Stimulated activated CD8-positive, alpha-beta memory T cell treated with anti-CD3 and anti-CD28 coated beads, Interleukin-15, amount 100 ng/mL, for 48 hours (primary cell): ENCODE measurements around the gene UBALD2.
"Not testable (repeated sequence)": the region's sequence is repeated elsewhere in the genome, so short reads cannot be mapped to it uniquely, and the experiment has no call there.

Experiments used
- DNase-seq, 2 donors: peaks; one replicate each; pipeline ENCODE4 v3.0.0-alpha.2; 2020; ENCODE audit warnings: low read depth in 2 of 2

UBALD2 gene

DNA sequence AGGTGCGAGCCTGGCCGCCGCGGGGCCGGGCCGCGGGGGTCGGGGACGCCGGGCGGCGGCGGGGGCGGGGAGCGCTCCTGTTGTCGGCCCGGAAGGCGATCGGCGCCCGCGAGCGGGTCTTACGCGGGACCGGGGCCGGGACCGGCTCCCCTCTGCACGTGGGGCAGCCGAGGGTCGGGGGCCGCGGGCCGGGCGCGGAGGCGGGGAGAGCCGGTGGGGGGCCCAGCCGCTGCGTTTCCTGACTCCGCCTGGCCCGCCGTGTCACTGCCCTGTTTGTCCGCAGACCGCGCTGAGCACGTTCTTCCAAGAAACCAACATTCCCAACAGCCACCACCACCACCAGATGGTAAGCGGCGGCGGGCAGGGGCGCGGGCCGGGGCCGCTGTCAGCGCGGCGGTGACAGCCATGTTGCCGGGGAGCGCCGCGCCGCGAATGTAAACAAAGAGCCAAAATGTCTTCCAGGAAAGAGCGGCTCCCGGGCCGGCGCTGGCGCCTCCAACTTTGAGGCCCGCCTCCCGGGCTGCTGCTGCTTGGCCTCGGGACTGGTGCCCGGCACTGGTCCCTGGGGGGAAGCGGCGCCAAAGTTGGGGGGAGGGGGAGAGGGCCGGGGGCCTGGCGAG is 586 bp downstream of the UBALD2 start:
- DNase-seq, result peak in 1 of 2 donors; percentile 44

DNA sequence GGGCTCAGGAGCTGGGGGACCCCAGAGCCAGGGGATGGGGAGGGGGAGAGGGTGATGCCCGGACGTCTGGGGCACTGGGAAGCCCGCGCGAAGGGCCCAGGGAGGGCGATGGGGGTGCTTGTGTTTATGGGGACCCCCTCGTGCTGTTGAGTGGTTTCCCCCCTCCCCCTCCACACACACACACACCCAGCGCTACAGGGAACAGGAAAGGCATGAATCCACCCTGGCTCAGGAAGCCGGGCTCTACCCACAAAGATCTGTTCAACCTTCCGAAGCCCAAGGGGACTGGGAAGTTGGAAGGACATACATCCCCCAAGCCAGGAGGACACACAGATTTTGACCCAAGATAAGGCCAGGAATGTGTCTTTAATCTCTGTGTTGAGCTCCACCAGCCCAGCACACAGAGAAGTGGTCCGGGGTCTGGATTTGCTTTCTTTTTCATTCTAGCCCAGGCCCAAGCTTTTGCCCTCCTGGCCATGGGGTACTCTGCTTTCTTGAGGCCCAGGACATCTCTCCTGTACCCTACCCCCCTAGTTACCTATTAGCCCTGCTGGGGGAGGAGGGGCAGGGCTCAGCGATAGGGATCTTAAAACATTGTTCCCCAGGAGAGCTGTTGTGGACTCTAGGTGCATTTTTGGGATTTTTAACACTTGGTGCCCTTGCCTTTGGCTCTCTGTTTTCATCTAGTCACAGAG is 1.2 kb downstream of the UBALD2 start:
- DNase-seq, result no peak

DNA sequence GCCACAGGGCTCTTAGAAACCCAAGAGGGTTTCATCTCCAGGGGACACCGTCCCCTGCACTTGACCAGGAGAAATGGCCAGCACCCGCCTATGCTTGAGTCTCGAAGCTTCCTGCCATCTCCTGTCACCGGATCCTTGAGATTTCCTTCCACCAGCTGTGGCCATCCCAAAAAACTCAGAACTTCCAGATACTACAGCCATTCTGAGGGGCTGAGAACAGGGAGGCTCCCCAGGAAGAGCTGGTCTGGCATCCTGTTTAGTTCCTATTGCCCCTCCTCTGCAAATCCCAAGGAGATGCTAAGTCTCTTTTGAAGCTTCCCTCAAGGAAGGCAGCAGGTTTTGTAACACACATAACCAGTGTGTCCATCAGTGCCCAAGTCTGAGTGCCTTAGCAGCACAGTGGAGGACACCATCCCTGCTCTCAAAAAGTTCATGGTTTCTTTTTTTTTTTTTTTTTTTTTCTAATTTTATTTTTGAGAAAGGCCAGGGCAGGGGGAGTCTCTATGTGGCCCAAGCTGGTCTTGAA is 2.0 kb downstream of the UBALD2 start:
- DNase-seq, result no peak

DNA sequence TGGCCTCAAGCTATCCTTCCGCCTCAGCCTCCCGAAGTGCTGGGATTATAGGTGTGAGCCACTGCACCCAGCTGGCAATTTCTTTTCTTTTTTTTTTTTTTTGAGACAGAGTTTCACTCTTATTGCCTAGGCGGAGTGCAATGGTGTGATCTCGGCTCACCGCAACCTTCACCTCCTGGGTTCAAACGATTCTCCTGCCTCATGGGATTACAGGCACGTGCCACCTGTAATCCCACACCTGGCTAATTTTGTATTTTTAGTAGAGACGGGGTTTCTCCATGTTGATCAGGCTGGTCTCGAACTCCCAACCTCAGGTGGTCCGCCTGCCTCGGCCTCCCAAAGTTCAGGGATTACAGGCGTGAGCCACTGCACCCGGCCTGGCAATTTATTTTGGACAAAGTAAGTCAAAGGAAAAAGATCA is 2.4 kb downstream of the UBALD2 start:
- DNase-seq, result not testable (repeated sequence)

DNA sequence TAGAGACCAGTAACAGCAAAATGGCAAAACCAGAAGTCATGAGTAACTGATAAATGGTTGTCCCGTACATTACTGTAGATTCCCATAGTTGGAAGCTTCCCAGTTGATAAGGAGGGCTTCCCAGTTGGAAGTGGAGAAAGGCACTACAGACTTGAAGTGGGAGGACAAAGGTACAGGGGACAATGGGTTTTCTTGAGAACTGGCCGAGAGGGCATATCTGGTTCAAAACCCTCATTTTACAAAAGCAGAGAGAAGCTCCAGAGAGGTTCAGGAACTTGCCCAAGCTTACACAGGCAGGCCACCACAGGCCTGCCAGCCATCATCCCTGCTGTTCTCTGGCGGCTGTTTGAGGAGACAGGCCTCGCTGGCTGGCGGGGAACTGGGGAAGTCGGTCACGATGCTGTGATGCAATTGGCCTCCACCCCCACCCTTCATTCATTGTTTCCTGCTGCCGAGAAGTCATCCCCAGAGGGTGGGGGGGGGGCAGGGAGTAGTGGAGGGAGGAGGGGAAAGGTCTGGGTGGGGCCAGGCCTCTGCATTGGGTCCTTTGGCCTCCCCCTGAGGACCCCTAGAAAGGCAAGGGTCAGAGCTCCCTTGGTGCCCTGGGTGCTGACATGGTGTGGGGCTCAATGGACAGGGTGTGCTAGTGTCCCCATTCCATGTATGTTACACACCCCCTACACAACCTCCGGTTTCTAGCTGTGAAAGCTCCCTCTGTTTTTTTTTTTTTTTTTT is 3.0 kb downstream of the UBALD2 start:
- peak; percentile 73 to 78 for DNase-seq

DNA sequence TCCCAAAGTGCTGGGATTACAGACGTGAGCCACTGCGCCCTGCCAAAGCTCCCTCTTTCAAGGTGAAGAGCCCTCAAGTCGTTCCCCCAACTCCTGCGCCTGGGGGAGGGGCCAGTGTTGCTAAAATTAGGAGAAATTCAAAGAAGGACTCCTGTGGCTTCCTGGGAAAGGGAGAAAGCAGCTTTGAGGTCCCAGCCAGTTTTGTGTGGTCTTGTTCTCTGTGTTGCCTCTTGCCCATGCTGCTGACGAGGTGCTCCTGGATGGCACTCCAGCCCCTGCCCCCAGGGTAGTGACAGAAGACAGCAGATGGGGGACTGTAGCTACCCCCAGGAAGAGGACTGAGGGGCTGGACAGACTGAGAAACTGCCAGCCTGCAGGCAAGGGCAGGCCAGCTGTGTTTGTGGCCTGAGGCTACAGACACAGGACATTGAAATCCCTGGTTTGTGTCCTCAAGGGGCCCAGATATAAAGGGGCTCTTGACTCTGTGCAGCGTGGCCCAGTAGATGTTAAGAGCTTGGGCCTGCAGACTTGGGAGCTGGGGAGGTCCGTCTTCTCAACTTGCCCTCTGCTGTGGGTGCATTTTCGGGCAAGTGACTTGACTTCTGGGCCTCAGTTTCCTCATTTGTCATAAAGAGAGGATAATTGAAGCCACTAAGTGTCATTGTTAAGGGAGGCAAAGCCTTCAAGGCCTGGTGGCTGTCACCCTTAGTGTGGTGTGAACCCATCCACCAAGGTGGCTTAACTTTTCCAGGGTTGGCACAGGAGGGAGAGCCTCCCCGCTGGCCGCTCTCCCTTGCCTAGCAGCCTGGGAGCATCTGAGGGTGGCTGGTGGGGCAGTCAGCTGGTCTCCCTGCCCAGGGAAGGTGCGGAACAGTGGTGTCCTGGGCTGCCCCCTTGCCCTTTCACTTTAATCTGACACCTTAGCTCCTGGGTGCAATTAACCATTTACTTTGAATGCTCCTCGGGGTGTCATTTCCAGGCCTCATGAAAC is 4.1 kb downstream of the UBALD2 start:
- no peak for DNase-seq

DNA sequence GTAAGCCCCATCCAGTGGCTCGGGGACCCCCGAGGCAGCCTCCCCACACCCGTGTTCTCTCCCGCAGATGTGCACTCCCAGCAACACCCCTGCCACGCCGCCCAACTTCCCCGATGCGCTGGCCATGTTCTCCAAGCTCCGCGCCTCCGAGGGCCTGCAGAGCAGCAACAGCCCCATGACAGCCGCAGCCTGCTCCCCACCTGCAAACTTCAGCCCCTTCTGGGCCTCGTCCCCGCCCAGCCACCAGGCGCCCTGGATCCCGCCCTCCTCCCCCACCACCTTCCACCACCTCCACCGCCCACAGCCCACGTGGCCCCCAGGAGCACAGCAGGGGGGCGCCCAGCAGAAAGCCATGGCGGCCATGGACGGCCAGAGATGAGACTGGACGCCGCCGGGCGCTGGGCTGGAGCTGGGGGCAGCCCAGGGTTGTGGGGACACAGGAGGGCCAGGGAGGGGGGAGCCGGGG is 5.0 kb downstream of the UBALD2 start:
- peak in 1 of 2 donors; percentile 56 for DNase-seq

DNA sequence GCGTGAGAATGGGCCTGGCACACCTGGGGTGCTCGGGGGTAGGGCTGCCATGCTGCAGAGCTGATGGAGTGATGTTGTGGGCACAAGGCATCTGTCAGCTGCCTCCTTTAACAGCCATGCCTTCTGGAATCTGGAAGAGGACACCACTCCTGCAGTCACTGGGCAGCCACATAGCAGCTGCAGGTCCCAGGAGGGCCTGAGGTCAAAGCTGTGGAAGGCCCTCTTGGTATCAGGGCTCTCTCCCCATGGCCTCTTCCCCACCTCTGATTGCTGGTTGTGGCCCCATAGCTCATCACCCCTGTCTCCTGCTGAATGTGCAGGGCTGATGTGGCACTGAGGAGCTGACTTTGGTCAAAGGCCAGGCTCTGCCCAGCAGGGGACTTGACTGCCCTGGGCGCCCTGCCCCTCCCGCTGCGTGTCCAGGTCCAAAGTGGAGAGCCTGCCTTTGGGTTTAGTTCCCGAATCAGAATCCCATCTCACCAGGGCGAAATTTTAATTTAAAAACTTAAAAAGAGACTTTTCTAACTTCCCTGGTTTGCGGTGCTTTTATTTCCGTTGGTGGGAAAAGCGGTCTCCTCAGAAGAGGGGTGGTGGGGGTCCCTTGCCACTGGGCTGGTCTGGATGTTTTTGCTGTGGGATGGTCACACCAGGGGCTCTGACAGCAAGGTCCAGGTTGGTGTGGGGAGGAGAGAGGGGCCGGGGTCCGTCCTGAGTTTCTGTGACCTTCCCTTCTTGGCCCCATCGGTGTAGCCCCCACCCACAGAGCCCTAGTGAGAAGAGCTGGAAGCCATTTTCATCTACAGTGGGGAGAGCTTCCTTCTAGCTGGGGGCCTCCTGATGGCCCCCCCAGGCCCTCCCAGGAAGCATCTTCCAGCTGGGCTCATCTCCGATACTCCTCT is 5.9 kb downstream of the UBALD2 start:
- no peak for DNase-seq

DNA sequence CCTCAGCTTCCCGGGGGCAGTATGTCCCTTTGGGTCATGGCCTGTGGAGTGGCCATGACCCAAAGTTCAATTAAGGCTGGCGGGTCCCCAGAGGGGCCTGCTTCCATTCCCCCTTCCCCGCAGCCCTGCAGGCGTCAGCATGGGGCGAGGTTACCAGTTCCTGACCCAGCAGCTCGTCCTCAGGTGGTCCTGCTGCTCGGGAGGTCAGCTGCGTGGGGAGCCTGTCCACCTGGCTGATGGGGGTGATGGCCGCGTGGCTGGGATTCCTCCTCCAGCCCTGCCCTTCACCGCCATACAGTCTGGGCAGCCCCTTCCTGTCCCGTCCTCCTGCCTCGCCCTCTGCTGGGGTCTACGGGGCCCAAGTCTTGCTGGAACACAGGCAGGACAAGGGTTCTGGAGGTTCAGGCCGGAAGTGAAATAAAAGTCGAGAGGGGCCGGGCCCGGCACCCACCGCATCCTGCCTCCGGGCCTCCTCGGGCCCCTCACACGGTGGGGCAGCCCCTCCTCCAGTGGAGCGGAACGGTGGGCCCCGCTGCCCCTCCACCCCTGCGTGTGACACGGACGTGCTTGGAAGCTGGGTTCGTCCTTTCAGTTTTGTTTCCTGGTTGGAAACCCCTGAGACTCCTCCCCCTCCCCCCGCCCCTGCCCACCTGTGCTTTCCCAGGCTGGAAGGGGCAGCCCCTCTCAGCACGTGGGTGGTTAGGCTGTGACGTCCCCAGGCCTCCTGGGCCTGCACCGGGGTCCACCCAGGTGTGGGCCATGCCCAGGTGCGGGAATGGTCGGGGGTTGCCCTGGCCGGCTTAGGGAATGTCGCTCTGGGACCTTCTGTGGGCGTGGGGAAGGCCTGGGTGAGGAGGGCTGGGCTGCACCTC is 6.8 kb downstream of the UBALD2 start:
- peak; percentile 92 for DNase-seq

DNA sequence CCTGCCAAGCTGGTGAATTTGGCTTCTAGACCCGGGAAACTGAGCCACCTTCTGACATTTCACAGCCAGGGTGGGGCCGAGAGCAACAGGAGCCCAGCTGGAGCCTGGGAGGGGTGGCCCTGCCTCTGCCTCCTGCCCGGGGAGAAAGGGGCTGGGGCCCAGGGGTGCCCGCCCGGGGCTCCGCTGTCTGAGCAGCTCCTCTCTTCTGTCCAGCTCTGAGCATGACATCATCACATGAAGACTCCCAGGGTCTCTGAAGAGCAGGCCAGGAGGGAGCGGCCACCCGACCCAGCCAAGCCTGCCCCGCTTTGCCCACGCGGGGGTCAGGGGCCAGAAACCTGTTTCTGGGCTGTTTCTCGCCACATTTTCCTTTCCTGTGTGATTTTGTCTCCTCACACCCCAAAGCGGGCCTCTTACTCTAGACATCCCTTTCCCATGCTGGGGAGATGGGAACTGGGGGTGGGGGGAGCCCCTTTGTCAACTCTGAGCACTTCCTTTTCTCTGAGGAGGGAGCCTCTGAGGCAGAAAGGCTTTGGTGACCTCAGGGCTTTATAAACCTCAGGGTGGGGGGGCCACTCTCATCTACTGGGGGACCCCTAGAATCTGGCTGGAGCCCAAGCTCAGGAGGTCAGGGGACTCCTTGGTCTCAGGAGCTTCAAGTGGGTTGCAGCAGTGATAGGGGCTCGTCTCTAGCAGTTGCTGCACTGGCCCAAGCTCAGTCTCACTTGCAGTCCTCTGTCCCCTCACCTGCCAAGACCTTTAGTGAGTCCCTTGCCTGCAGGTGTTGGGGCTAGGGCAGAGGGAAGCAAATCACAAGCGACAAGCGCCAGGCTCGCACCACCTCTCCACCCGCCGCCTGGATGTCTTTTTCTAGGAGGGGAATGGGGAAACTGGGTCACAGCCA is 7.6 kb downstream of the UBALD2 start:
- peak; percentile 66 to 68 for DNase-seq

DNA sequence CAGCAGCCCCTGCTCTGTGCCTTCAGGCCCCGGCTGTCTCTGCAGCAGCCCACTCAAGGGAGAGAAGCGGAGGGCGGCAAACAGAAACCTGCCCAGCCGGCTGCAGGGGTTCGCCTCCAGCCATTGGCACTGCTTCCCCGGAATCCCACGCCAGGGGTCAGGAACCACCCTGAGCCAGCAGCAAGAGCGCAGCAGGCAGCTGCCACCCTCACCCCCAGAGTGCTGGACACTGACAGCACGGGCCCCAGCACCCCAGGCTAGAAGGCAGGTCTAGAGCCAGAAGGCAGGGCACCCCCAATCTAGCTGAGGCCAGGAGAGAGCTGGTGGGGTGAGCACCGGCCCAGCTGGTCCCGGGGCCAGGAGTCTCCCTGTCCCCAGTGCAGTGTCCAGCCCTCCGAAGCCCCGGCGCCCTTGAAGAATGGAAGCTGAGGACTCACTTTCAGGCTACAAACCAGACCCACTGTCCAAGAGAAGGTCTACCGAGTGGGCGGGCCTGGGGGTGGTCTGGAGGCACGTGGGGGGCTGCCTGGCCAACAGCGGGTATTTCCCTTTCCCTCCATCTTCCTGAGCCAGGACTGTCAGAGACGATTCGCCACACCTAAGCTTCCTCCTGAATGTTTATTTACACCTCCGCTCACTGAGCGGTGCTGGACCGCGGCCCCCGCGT is 8.4 kb downstream of the UBALD2 start:
- DNase-seq, result no peak

DNA sequence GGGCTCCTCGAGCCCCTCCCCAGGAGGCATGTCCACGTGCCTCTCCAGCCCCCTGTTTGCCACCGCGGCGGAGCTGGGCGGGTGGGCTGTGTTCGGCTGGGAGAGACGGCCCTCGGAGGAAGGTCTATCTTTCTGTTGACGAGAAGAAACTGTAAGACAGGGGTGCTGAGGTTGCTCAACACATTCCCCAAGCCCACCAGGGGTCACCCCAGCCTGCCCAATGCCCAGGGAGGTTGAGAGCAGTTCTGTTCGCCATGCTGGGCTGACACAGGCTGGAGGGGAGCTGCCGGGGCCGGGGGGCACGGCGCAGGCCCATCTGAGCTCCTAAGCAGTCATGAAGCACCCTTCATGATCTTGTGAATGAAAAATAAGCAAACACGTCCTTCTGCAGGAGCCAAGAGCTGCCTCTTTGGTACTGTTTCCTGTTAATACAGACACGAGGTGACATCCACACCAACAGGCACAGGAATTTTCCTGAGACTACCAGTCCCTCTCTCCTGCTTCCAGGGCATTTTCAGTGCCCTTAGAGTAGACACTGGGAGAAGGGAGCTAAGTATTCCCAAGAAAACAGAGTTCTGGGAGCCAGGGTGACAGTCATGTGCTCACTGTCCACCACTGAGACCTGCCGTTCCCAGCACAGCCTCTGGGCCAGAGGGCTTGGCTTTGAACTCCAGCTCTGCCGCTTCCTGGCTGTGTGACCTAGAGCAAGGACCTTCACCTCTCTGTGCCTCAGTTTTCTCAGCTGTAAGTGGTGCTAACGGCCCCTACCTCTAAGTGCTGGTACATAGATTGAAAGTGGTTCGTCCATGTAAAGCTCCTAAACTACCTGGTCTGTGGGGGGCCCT is 9.2 kb downstream of the UBALD2 start:
- DNase-seq, result no peak

DNA sequence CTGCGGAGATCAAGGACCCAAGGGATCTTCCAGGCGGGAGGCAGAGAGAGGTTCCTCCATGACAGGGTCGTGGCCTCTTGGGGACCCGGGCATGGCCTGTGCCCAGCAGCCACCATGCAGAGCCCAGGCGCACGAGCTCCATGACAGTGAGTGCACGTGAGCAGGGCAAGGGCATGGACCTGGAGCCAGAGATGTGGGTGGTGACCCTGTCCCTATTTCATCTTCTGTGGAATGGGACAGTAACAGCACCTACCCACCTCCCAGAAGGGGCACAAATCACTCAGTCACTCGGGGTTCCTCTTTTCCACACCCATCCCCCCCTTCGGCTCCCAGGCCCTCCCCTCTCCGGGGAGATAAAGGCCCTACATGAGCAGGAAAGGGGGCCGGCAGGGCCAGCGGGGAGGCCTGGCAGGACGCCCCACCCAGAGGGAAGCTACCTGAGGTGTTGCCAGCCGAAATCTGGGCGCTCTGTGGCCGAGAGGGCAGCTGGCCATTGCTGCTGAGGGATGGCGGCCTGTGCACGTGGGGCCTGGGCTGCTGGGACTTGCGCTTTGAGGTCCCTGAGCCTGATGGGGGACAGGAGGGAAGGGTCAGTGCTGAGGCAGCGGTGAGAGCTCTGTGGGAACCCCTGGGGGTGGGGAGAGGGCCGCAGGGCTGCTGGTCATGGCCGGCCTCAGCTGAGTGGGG is 10.4 kb downstream of the UBALD2 start:
- DNase-seq, result no peak

DNA sequence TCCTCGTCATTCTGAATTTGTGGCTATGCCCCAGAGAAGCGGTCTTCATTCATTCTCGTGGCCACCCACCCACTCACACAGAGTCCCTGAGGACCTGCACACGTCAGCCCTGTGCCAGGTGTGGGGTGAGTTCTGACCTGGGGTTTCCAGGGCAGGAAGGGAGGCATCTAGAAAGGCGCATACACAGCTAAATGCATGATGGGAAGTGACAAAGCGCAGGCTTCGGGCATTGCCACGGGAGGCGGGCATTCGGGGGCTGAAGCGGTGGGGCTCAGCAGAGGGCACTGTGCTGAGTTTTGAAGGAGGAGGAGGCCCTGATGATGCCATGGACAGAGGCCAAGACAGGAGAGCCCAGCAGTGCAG is 10.9 kb downstream of the UBALD2 start:
- DNase-seq, result no peak

DNA sequence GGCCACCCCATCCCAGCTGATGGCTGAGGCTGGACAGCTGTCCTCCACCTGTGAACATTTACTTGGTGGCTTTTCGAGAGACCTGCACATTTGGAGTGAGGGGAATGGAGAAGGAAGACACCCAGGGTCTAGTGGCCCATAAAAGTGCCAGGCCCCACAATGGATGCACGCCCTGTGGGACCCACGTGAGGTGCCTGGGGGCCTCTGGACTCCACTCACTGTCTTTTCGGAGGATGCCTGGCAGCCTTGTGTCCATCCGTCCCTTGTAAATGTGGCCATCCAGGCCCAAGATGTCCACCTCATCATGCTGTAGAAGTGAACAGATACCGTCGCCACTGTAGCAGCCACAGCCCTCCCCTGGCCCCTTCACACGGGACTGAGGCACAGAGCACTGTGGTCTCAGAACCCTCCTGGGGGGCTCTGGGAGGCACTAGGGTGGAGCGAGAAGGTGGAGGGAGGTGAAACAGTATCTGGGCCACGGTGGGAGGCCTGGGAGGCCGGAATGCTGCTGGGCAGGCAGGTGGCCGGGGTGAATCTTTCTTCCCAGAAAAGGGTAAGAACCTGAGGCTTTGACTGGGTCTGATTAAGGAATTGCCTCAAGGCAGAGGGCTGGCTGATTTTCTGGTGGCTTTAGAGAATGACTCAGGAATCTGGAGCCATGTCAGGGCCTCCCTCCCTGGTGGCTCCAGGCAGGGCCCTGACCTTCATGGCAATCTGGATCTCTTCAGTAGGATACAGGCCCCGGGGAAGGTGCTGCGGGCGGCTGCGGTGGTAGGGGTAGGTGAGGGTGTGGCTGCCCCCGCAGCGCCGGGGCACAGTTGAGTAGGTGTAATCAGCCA is 11.5 kb downstream of the UBALD2 start:
- no peak for DNase-seq
